WTC11 (cell line): ENCODE measurements around the gene AQP10. TPM values are rescaled to one million over a fixed set of nuclear protein-coding genes. Genes with fewer than 3 reads are reported as not detected.

Experiments
- AFF4 ChIP-seq: sonication (generic); formaldehyde crosslinking; IDR thresholded peaks from 2 replicates; pipeline ENCODE4 v1.8.1; 2023; ENCODE audit warnings: mild to moderate bottlenecking, missing genetic modification reagents, borderline replicate concordance
- ARID4B ChIP-seq: sonication (generic); formaldehyde crosslinking; IDR thresholded peaks from 2 replicates; pipeline ENCODE4 v1.8.0; 2023; ENCODE audit warnings: missing genetic modification reagents, mild to moderate bottlenecking, borderline replicate concordance
- ATF2 ChIP-seq: sonication (generic); formaldehyde crosslinking; IDR thresholded peaks from 2 replicates; pipeline ENCODE4 v1.8.1; 2022; ENCODE audit warnings: low read depth, missing genetic modification reagents, borderline replicate concordance
- CDX4 ChIP-seq: fragments of 250-450 bp; sonication (Bioruptor Pico); IDR thresholded peaks from 2 replicates; pipeline ENCODE4 v1.9.0; 2021; ENCODE audit warnings: moderate library complexity, mild to moderate bottlenecking, inconsistent platforms, borderline replicate concordance
- CREM ChIP-seq: sonication (generic); formaldehyde crosslinking; IDR thresholded peaks from 2 replicates; pipeline ENCODE4 v1.8.1; 2022; ENCODE audit warnings: mild to moderate bottlenecking, missing genetic modification reagents, moderate library complexity
- CTCF ChIP-seq: fragments of 200-600 bp; IDR thresholded peaks from 2 replicates; pipeline ENCODE4 v1.8.0; 2022; ENCODE audit warnings: antibody characterized with exemption
- ELF4 ChIP-seq: sonication (generic); formaldehyde crosslinking; IDR thresholded peaks from 2 replicates; pipeline ENCODE4 v1.8.1; 2022; ENCODE audit warnings: low read depth, mild to moderate bottlenecking, moderate library complexity, missing genetic modification reagents
- ETV6 ChIP-seq: sonication (generic); formaldehyde crosslinking; IDR thresholded peaks from 2 replicates; pipeline ENCODE4 v1.8.1; 2022; ENCODE audit warnings: mild to moderate bottlenecking, missing genetic modification reagents
- FOXK1 ChIP-seq: sonication (generic); formaldehyde crosslinking; IDR thresholded peaks from 2 replicates; pipeline ENCODE4 v1.8.0; 2022; ENCODE audit warnings: mild to moderate bottlenecking, moderate library complexity, missing genetic modification reagents
- FOXP1 ChIP-seq: sonication (generic); formaldehyde crosslinking; IDR thresholded peaks from 2 replicates; pipeline ENCODE4 v1.8.0; 2022; ENCODE audit warnings: missing genetic modification reagents, mild to moderate bottlenecking, moderate library complexity, borderline replicate concordance
- HMGA2 ChIP-seq: fragments of 250-450 bp; sonication (Bioruptor Pico); IDR thresholded peaks from 2 replicates; pipeline ENCODE4 v1.4.0; 2021; ENCODE audit warnings: mild to moderate bottlenecking, moderate library complexity
- IRF2 ChIP-seq: sonication (generic); formaldehyde crosslinking; IDR thresholded peaks from 2 replicates; pipeline ENCODE4 v1.8.0; 2022; ENCODE audit warnings: low read depth, missing genetic modification reagents, borderline replicate concordance
- KAT7 ChIP-seq: sonication (generic); formaldehyde crosslinking; IDR thresholded peaks from 2 replicates; pipeline ENCODE4 v1.8.1; 2023; ENCODE audit warnings: missing genetic modification reagents, mild to moderate bottlenecking, borderline replicate concordance
- MYBL2 ChIP-seq: sonication (generic); formaldehyde crosslinking; IDR thresholded peaks from 2 replicates; pipeline ENCODE4 v1.8.1; 2023; ENCODE audit warnings: mild to moderate bottlenecking, moderate library complexity, missing genetic modification reagents
- PREB ChIP-seq: sonication (generic); formaldehyde crosslinking; IDR thresholded peaks from 2 replicates; pipeline ENCODE4 v1.8.1; 2022; ENCODE audit warnings: mild to moderate bottlenecking, missing genetic modification reagents, moderate library complexity, borderline replicate concordance
- PRRX2 ChIP-seq: fragments of 250-450 bp; sonication (Bioruptor Pico); IDR thresholded peaks from 2 replicates; pipeline ENCODE4 v1.8.0; 2021; ENCODE audit warnings: mild to moderate bottlenecking
- RORB ChIP-seq: fragments of 250-450 bp; sonication (Bioruptor Pico); IDR thresholded peaks from 2 replicates; pipeline ENCODE4 v1.9.0; 2021; ENCODE audit warnings: mild to moderate bottlenecking
- SMAD3 ChIP-seq: sonication (generic); formaldehyde crosslinking; IDR thresholded peaks from 2 replicates; pipeline ENCODE4 v1.8.0; 2022; ENCODE audit warnings: missing genetic modification reagents, mild to moderate bottlenecking, borderline replicate concordance
- USF2 ChIP-seq: sonication (generic); formaldehyde crosslinking; IDR thresholded peaks from 2 replicates; pipeline ENCODE4 v1.8.1; 2023; ENCODE audit warnings: mild to moderate bottlenecking, missing genetic modification reagents, moderate library complexity
- ZNF396 ChIP-seq: fragments of 250-450 bp; sonication (Bioruptor Pico); IDR thresholded peaks from 2 replicates; pipeline ENCODE4 v1.8.0; 2021; ENCODE audit warnings: mild to moderate bottlenecking, moderate library complexity, borderline replicate concordance
- ZNF423 ChIP-seq: fragments of 250-450 bp; sonication (Bioruptor Pico); IDR thresholded peaks from 2 replicates; pipeline ENCODE4 v2.1.2; 2022; ENCODE audit warnings: mild to moderate bottlenecking, moderate library complexity
- ZSCAN18 ChIP-seq: fragments of 250-450 bp; sonication (Bioruptor Pico); IDR thresholded peaks from 2 replicates; pipeline ENCODE4 v2.1.2; 2022; ENCODE audit warnings: mild to moderate bottlenecking, moderate library complexity
- total RNA-seq: library from RNA; stranded (reverse); gene quantifications from 3 replicates; pipeline ENCODE4 v1.2.3, GENCODE V29; 2021

AQP10 gene
- total RNA-seq, 1 experiment from 2014 or later, result not detected

GRCh38 chr1:154272217-154272998, 48.5 kb upstream of the AQP10 start, which contains the start of gene HAX1 (continued):
- TF ChIP-seq CDX4 (CRISPR knock-in tag) (no peak), FOXP1 (CRISPR knock-in tag) (no peak), PRRX2 (CRISPR knock-in tag) (no peak), ELF4 (no peak), AFF4 (no peak), MYBL2 (CRISPR knock-in tag) (peak; percentile 58; the same call in 1 of the 2 replicates), ZSCAN18 (CRISPR knock-in tag) (no peak), SMAD3 (CRISPR knock-in tag) (0 out of 2 replicates have a peak, but pooled peaks have one; percentile 60), CREM (no peak), HMGA2 (CRISPR knock-in tag) (peak; percentile 9; the same call in 1 of the 2 replicates), KAT7 (CRISPR knock-in tag) (0 out of 2 replicates have a peak, but pooled peaks have one; percentile 35), RORB (no peak), FOXK1 (CRISPR knock-in tag) (peak; percentile 90), ARID4B (CRISPR knock-in tag) (0 out of 2 replicates have a peak, but pooled peaks have one; percentile 7), ATF2 (CRISPR knock-in tag) (no peak), ZNF396 (CRISPR knock-in tag) (no peak), CTCF (peak; percentile 41; the same call in 1 of the 2 replicates), IRF2 (CRISPR knock-in tag) (no peak), ZNF423 (CRISPR knock-in tag) (no peak), PREB (CRISPR knock-in tag) (no peak), ETV6 (CRISPR knock-in tag) (peak; percentile 63; the same call in 1 of the 2 replicates), USF2 (no peak)
